GM12878 (cell line): Measurements from ENCODE around the gene CANX. TPM values are rescaled to one million over a fixed set of nuclear protein-coding genes. Genes with fewer than 3 reads are reported as not detected.

Source experiments
- ATAC-seq: fragments of 200-7000 bp; cut with Tn5 transposase; 3 replicates; pipeline ENCODE4 v1.9.1; 2020; ENCODE audit warnings: mild to moderate bottlenecking, moderate library complexity
- BruUV-seq: library from RNA; stranded (reverse); fragments of 400-500 nt; replicated peaks from 2 replicates; lab custom pipeline; 2021; lab: Mats Ljungman, UMichigan
- CTCF ChIA-PET: fragments of 300-600 bp; sonication (Branson Sonifier 250); formaldehyde crosslinking; extraction: SDS; loops from one replicate; lab custom pipeline; 2021; ENCODE audit warnings: inconsistent platforms; lab: Yijun Ruan, JAX
- POLR2A ChIA-PET: fragments of 350-600 bp; formaldehyde crosslinking; extraction: SDS; loops from one replicate; lab custom pipeline; 2021; ENCODE audit warnings: inconsistent platforms; lab: Charles Lee
- RAD21 ChIA-PET: fragments of 300-600 bp; sonication (Branson Sonifier 250); formaldehyde crosslinking; loops from one replicate; lab custom pipeline; 2023; ENCODE audit warnings: antibody characterized with exemption; ENCODE audit not compliant: unreplicated experiment; lab: Charles Lee
- SMC1A ChIA-PET: fragments of 300-600 bp; sonication (Branson Sonifier 250); formaldehyde crosslinking; loops from one replicate; lab custom pipeline; 2023; ENCODE audit not compliant: unreplicated experiment, uncharacterized antibody; lab: Charles Lee
- DNase-seq: peaks from one replicate; pipeline ENCODE4 v3.0.0-alpha.2; 2011; ENCODE audit warnings: low read depth, low spot score
- FAIRE-seq: peaks from 3 replicates; lab custom pipeline; 2011; peaks lifted over from hg19 to GRCh38; lab: Jason Lieb, UNC
- H2AFZ ChIP-seq: 2 replicates; pipeline ENCODE4 v1.6.0; 2011; ENCODE audit warnings: low read depth, low read length, control low read depth; ENCODE audit not compliant: control insufficient read depth
- H3K27ac ChIP-seq: 2 replicates; pipeline ENCODE4 v1.5.1; 2011; ENCODE audit warnings: control low read depth; ENCODE audit not compliant: control insufficient read depth, insufficient read depth
- H3K27me3 ChIP-seq, 2 experiments: replicated peaks in 1 of 2; 2 replicates each; pipeline versions ENCODE4 v1.6.0 to v1.6.1; 2011; ENCODE audit warnings: low read length in 1 of 2; ENCODE audit not compliant: control insufficient read depth in 2 of 2, insufficient read depth in 2 of 2
- H3K36me3 ChIP-seq, 2 experiments: 2 replicates each; pipeline ENCODE4 v1.5.1; 2011; ENCODE audit warnings: low read length in 1 of 2; ENCODE audit not compliant: control insufficient read depth in 2 of 2, insufficient read depth in 2 of 2
- H3K4me1 ChIP-seq: 2 replicates; pipeline ENCODE4 v1.6.1; 2011; ENCODE audit warnings: mild to moderate bottlenecking, low read length, moderate library complexity, mixed read lengths; ENCODE audit not compliant: control insufficient read depth, insufficient read depth
- H3K4me2 ChIP-seq: 2 replicates; pipeline ENCODE4 v1.6.0; 2011; ENCODE audit warnings: control low read depth; ENCODE audit not compliant: control insufficient read depth, insufficient read depth
- H3K4me3 ChIP-seq: fragments of 200-600 bp; sonication (generic); 2 replicates; pipeline ENCODE4 v1.5.1; 2016
- H3K79me2 ChIP-seq: 2 replicates; pipeline ENCODE4 v1.6.0; 2011; ENCODE audit warnings: low read length; ENCODE audit not compliant: control insufficient read depth, insufficient read depth
- H3K9ac ChIP-seq: 2 replicates; pipeline ENCODE4 v1.8.0; 2011; ENCODE audit warnings: low read length, control low read depth, mixed read lengths; ENCODE audit not compliant: control insufficient read depth, insufficient read depth
- H3K9me3 ChIP-seq: replicated peaks from 3 replicates; pipeline ENCODE4 v1.5.1; 2011; ENCODE audit warnings: mild to moderate bottlenecking, low read length; ENCODE audit not compliant: control insufficient read depth, insufficient read depth
- H4K20me1 ChIP-seq: 2 replicates; pipeline ENCODE4 v1.6.0; 2011; ENCODE audit not compliant: control insufficient read depth, insufficient read depth
- ATF7 ChIP-seq: fragments of 450-650 bp; IDR thresholded peaks from 2 replicates; pipeline ENCODE4 v1.6.1; 2016; ENCODE audit warnings: low read depth, mild to moderate bottlenecking
- BRCA1 ChIP-seq: IDR thresholded peaks from 2 replicates; pipeline ENCODE4 v1.6.1; 2011; ENCODE audit warnings: low read depth, low read length, improper control_type of control experiment
- CBX3 ChIP-seq: fragments of 200-600 bp; sonication (generic); IDR thresholded peaks from 2 replicates; pipeline ENCODE4 v1.6.1; 2016; ENCODE audit warnings: low read depth, borderline replicate concordance
- CREM ChIP-seq: IDR thresholded peaks from 2 replicates; pipeline ENCODE4 v1.6.1; 2014; ENCODE audit warnings: antibody characterized with exemption, low read depth
- E2F8 ChIP-seq: fragments of 450-650 bp; IDR thresholded peaks from 2 replicates; pipeline ENCODE4 v1.6.1; 2018; ENCODE audit warnings: mild to moderate bottlenecking, low read depth, moderate library complexity; ENCODE audit not compliant: partially characterized antibody
- ESRRA ChIP-seq: IDR thresholded peaks from 2 replicates; pipeline ENCODE4 v1.6.1; 2012; ENCODE audit warnings: mild to moderate bottlenecking, low read length, improper control_type of control experiment
- FOXK2 ChIP-seq: fragments of 450-650 bp; IDR thresholded peaks from 2 replicates; pipeline ENCODE4 v1.6.1; 2017; ENCODE audit warnings: mild to moderate bottlenecking, moderate library complexity
- GABPA ChIP-seq: IDR thresholded peaks from 2 replicates; pipeline ENCODE4 v1.6.1; 2014; ENCODE audit warnings: antibody characterized with exemption, low read depth, mild to moderate bottlenecking, inconsistent platforms
- MTA2 ChIP-seq: fragments of 450-650 bp; IDR thresholded peaks from 2 replicates; pipeline ENCODE4 v1.6.1; 2016; ENCODE audit warnings: low read depth, mild to moderate bottlenecking, moderate library complexity
- NBN ChIP-seq: fragments of 450-650 bp; IDR thresholded peaks from 2 replicates; pipeline ENCODE4 v1.6.1; 2016
- POLR2AphosphoS5 ChIP-seq: IDR thresholded peaks from 2 replicates; pipeline ENCODE4 v1.6.1; 2011; ENCODE audit warnings: mild to moderate bottlenecking, low read length, inconsistent platforms
- POU2F2 ChIP-seq: IDR thresholded peaks from 3 replicates; pipeline ENCODE4 v1.6.1; 2011; ENCODE audit warnings: low read depth, mild to moderate bottlenecking, low read length, borderline replicate concordance
- RCOR1 ChIP-seq: conservative IDR thresholded peaks from 2 replicates; pipeline ENCODE4 v1.6.1; 2012; ENCODE audit warnings: low read depth, low read length, improper control_type of control experiment
- RUNX3 ChIP-seq: IDR thresholded peaks from 2 replicates; pipeline ENCODE4 v1.6.1; 2012; ENCODE audit warnings: low read length, inconsistent platforms
- SIX5 ChIP-seq: IDR thresholded peaks from 2 replicates; pipeline ENCODE4 v1.6.1; 2011; ENCODE audit warnings: mild to moderate bottlenecking, low read depth, low read length, moderate library complexity; ENCODE audit not compliant: severe bottlenecking
- SMARCA5 ChIP-seq: fragments of 450-650 bp; IDR thresholded peaks from 2 replicates; pipeline ENCODE4 v1.6.1; 2017; ENCODE audit warnings: mild to moderate bottlenecking
- SMC3 ChIP-seq: IDR thresholded peaks from 2 replicates; pipeline ENCODE4 v1.6.1; 2011; ENCODE audit warnings: low read length, improper control_type of control experiment, borderline replicate concordance
- STAT3 ChIP-seq: IDR thresholded peaks from 2 replicates; pipeline ENCODE4 v1.6.1; 2011; ENCODE audit warnings: low read depth, low read length, improper control_type of control experiment
- SUPT20H ChIP-seq: IDR thresholded peaks from 2 replicates; pipeline ENCODE4 v1.6.1; 2011; ENCODE audit warnings: low read depth, mild to moderate bottlenecking, low read length, moderate library complexity, borderline replicate concordance; ENCODE audit not compliant: control insufficient read depth
- TCF12 ChIP-seq: IDR thresholded peaks from 2 replicates; pipeline ENCODE4 v1.6.1; 2011; ENCODE audit warnings: low read depth, mild to moderate bottlenecking, low read length
- WRNIP1 ChIP-seq: IDR thresholded peaks from 2 replicates; pipeline ENCODE4 v1.6.1; 2011; ENCODE audit warnings: low read depth, low read length, improper control_type of control experiment, borderline replicate concordance
- ZNF207 ChIP-seq: fragments of 450-650 bp; IDR thresholded peaks from 2 replicates; pipeline ENCODE4 v1.6.1; 2014; ENCODE audit warnings: antibody characterized with exemption, mild to moderate bottlenecking, borderline replicate concordance
- WGBS: methylation state at CpG from one replicate; pipeline ENCODE4 v1.1.6; 2016; ENCODE audit warnings: low lambda C conversion rate; ENCODE audit not compliant: insufficient replicate concordance, insufficient coverage; ENCODE audit errors: missing lambda C conversion rate; 5-methylcytosine and 5-hydroxymethylcytosine counted together
- in situ Hi-C: fragments of 300-500 bp; cut with MboI; formaldehyde crosslinking; loops from 9 replicates; pipeline ENCODE4 v1.14.3; 2018; ENCODE audit warnings: mixed read lengths
- intact Hi-C: fragments of 100-400 bp; cut with micrococcal nuclease; formaldehyde crosslinking; loops from one replicate; pipeline ENCODE4 v1.14.2; 2022; ENCODE audit not compliant: unreplicated experiment
- polyA plus RNA-seq, 11 experiments: library from polyadenylated mRNA; depleted of rRNA in 4 of 11; unstranded in 6 of 11; stranded (reverse) in 5 of 11; fragments of >200 nt; fragmentation: Nextera tagmentation in 4 of 11; fragmentation: Illumina TruSeq in 1 of 11; extraction: Ambion mirVana in 4 of 11; extraction: Trizol in 1 of 11; gene quantifications; 1 replicate in 1 of 11; 2 replicates in 10 of 11; pipeline versions ENCODE4 v1.2.1 to v1.2.3, GENCODE V29; 2011 to 2016; ENCODE audit warnings: inconsistent platforms in 2 of 11, missing spikeins in 2 of 11, low read depth in 1 of 11
- total RNA-seq, 4 experiments: library from RNA; depleted of rRNA in 3 of 4; stranded (reverse); fragments of >200 nt in 3 of 4; fragmentation: Illumina TruSeq in 1 of 4; extraction: Trizol in 1 of 4; gene quantifications; 2 replicates each; pipeline versions ENCODE4 v1.2.1 to v1.2.3, GENCODE V29; 2013 to 2021

The CANX gene
- total and polyA plus RNA-seq, 10 of the 15 experiments (the other 5 are each of a cell fraction or from before 2014, with no cell fraction given) = 78.2 to 602 (median 412) TPM

- TF ChIP-seq E2F8 (no peak), SMARCA5 (0 out of 2 replicates have a peak, but pooled peaks have one; percentile 44), MTA2 (no peak), NBN (no peak)
- TF ChIP-seq, all 136 proteins: peak for 5
Measured at GRCh38 chr5:179668391-179668790, 30.4 kb upstream of the CANX start (continued).

- intact Hi-C loops (loop anchor here (1.0 to 5.0 kb wide), 2 partner anchors 20 to 126 kb away; partner anchors contain the start of genes CANX and RUFY1), in situ Hi-C loops (no loop called here)
- Histone ChIP-seq H4K20me1 (no peaks in the 10 kb centered on the region), H3K79me2 (peaks cover 32% of the 10 kb centered on the region), H3K4me1 (peaks cover 11% of the 10 kb centered on the region), H3K27me3 (no peaks in the 10 kb centered on the region), H3K4me3 (peak overlapping the region; percentile 76), H2AFZ (peak overlapping the region; percentile 98), H3K9me3 (no peaks in the 10 kb centered on the region), H3K27ac (peak overlapping the region; percentile 94), H3K9ac (peak overlapping the region; percentile 92), H3K4me2 (peak overlapping the region; percentile 78), H3K36me3 (no peaks in the 10 kb centered on the region)
- BruUV-seq = no TSS peak
- FAIRE-seq = peak; percentile 91
- ChIA-PET CTCF (interaction anchor here (0.6 to 4.8 kb wide), 16 partner anchors 9 to 737 kb away, joined by 3 to 24 read pairs (median 4); partner anchors contain the start of genes HNRNPH1 and MAML1), POLR2A (interaction anchor here (0.6 to 2.2 kb wide), 8 partner anchors 8 to 293 kb away, joined by 3 to 14 read pairs (median 6); partner anchors contain the start of genes HNRNPH1 and MAML1), SMC1A (interaction anchor here (0.7 to 3.3 kb wide), 6 partner anchors 9 to 118 kb away, joined by 3 to 15 read pairs (median 4); partner anchors contain the start of genes HNRNPH1 and MAML1), RAD21 (interaction anchor here (1.0 to 1.9 kb wide), 7 partner anchors 13 to 116 kb away, joined by 3 to 11 read pairs (median 5); partner anchors contain the start of genes HNRNPH1 and LTC4S)
- peak; percentile 86 for DNase-seq
- 1% methylated on average over 78 of the region's 78 CpGs for WGBS
- peak; percentile 92 for ATAC-seq
- TF ChIP-seq RCOR1 (no peak), CBX3 (no peak), STAT3 (no peak), SMC3 (no peak), RUNX3 (peak; percentile 49; the same call in 1 of the 2 replicates), ESRRA (0 out of 2 replicates have a peak, but pooled peaks have one; percentile 10), WRNIP1 (no peak), ZNF207 (no peak; the same call in 1 of the 2 replicates), GABPA (no peak), SIX5 (no peak), BRCA1 (no peak), FOXK2 (no peak), POU2F2 (peak; percentile 57; the same call in 1 of the 3 replicates), TCF12 (peak; percentile 22; the same call in 1 of the 2 replicates), CREM (peak; percentile 77; the same call in 1 of the 2 replicates), ATF7 (no peak), POLR2AphosphoS5 (peak; percentile 91), SUPT20H (no peak)
Measured at GRCh38 chr5:179678223-179679013, 20.3 kb upstream of the CANX start.
